ENCODE data around the gene EPHA5. TPM values are rescaled to one million over a fixed set of nuclear protein-coding genes. Genes with fewer than 3 reads are reported as not detected.

EPHA5 gene
- total RNA-seq, 1 experiment from 2014 or later, result 1.9 TPM

DNA sequence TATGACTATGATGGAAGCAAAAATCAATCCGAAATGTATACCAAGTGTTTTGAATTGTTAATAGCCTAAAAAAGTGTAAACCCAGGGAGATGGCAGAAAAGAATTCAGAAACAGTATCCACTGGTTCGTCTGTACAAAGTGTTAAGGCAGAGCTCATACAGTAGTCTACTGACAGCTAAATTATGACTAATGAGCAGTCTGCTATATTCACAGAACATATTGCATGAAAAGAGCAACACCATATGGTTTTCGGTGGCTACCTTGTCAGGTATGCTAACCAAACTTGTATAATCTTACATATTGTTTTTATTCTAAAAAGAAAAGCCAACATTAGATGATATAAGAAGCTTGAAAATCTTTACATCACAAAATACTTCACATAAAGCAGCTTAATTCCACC, 18.5 kb downstream of the EPHA5 start:
- ATAC-seq (no peak), DNase-seq (ENCODE audit: low read depth, low spot score) (no peak)
- H3K27me3 ChIP-seq (ENCODE audit: control insufficient read depth, insufficient read depth, low read length), result no peaks in the 10 kb centered on the region
- intact Hi-C loops (cut with micrococcal nuclease; ENCODE audit: unreplicated experiment) (no loop called here), in situ Hi-C loops (cut with HindIII; ENCODE audit: low pct_unique_long_range_greater_than_20kb, low sequenced_read_pairs) (no loop called here)
- H3K27ac ChIP-seq (ENCODE audit: low read length), result no peak overlapping the region
- no peaks in the 10 kb centered on the region for H3K4me1 ChIP-seq (ENCODE audit: control insufficient read depth, insufficient read depth, low read length)
- BruUV-seq (replicated peaks), result no TSS peak
- no peak overlapping the region for H3K4me3 ChIP-seq (ENCODE audit: low read depth in 2 of 2, low read length in 2 of 2)
- CTCF ChIA-PET, result no interaction called here
- POLR2A ChIA-PET, result no interaction called here
- H3K9me3 ChIP-seq (ENCODE audit: control insufficient read depth, insufficient read depth, low read depth, low read length), result no peaks in the 10 kb centered on the region
- TF ChIP-seq POLR2AphosphoS5 (IDR thresholded peaks at IDR 0.05; ENCODE audit: low read depth, low read length) (no peak), TCF7L2 (IDR thresholded peaks at IDR 0.05; ENCODE audit: low read depth, low read length) (no peak), SIN3A (IDR thresholded peaks at IDR 0.05; ENCODE audit: borderline replicate concordance, insufficient read depth, low read depth, low read length) (no peak)
- TF ChIP-seq, protein P1, sequence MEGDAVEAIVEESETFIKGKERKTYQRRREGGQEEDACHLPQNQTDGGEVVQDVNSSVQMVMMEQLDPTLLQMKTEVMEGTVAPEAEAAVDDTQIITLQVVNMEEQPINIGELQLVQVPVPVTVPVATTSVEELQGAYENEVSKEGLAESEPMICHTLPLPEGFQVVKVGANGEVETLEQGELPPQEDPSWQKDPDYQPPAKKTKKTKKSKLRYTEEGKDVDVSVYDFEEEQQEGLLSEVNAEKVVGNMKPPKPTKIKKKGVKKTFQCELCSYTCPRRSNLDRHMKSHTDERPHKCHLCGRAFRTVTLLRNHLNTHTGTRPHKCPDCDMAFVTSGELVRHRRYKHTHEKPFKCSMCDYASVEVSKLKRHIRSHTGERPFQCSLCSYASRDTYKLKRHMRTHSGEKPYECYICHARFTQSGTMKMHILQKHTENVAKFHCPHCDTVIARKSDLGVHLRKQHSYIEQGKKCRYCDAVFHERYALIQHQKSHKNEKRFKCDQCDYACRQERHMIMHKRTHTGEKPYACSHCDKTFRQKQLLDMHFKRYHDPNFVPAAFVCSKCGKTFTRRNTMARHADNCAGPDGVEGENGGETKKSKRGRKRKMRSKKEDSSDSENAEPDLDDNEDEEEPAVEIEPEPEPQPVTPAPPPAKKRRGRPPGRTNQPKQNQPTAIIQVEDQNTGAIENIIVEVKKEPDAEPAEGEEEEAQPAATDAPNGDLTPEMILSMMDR (IDR thresholded peaks at IDR 0.05), result no peak
- TF ChIP-seq, protein P2, sequence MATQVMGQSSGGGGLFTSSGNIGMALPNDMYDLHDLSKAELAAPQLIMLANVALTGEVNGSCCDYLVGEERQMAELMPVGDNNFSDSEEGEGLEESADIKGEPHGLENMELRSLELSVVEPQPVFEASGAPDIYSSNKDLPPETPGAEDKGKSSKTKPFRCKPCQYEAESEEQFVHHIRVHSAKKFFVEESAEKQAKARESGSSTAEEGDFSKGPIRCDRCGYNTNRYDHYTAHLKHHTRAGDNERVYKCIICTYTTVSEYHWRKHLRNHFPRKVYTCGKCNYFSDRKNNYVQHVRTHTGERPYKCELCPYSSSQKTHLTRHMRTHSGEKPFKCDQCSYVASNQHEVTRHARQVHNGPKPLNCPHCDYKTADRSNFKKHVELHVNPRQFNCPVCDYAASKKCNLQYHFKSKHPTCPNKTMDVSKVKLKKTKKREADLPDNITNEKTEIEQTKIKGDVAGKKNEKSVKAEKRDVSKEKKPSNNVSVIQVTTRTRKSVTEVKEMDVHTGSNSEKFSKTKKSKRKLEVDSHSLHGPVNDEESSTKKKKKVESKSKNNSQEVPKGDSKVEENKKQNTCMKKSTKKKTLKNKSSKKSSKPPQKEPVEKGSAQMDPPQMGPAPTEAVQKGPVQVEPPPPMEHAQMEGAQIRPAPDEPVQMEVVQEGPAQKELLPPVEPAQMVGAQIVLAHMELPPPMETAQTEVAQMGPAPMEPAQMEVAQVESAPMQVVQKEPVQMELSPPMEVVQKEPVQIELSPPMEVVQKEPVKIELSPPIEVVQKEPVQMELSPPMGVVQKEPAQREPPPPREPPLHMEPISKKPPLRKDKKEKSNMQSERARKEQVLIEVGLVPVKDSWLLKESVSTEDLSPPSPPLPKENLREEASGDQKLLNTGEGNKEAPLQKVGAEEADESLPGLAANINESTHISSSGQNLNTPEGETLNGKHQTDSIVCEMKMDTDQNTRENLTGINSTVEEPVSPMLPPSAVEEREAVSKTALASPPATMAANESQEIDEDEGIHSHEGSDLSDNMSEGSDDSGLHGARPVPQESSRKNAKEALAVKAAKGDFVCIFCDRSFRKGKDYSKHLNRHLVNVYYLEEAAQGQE (IDR thresholded peaks at IDR 0.05; ENCODE audit: insufficient read depth in 1 of 2, low read depth in 2 of 2, low read length in 1 of 2), result no peak
- no peaks in the 10 kb centered on the region for H3K36me3 ChIP-seq (ENCODE audit: control insufficient read depth, insufficient read depth, low read length)

DNA sequence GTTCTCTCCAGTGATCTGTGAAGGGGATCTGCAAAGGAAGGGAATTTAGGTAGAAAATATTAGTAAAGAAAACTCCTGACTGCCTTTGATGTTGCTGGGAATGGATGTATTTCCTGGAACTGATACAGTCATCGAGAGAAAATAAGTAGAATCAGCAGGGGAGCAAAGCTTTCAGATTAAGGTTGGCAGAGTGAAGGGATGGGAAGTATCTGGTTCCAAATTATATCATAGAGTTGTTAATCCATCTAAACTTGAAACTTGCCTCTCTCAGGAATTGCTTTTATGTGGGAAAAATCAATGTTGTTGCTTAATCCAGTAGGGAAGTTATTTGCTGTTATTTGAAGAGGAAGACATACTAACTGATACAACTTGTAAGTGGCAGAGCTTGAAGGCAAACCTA, 19.3 kb downstream of the EPHA5 start:
- H3K27ac ChIP-seq (ENCODE audit: low read length), result no peak overlapping the region
- H3K4me3 ChIP-seq (ENCODE audit: low read depth in 2 of 2, low read length in 2 of 2), result no peak overlapping the region
- intact Hi-C loops (cut with micrococcal nuclease; ENCODE audit: unreplicated experiment) (no loop called here), in situ Hi-C loops (cut with HindIII; ENCODE audit: low pct_unique_long_range_greater_than_20kb, low sequenced_read_pairs) (no loop called here)
- H3K4me1 ChIP-seq (ENCODE audit: control insufficient read depth, insufficient read depth, low read length), result no peaks in the 10 kb centered on the region
- no peaks in the 10 kb centered on the region for H3K9me3 ChIP-seq (ENCODE audit: control insufficient read depth, insufficient read depth, low read depth, low read length)
- ATAC-seq, result no peak
- ChIA-PET POLR2A (no interaction called here), CTCF (no interaction called here)
- no peaks in the 10 kb centered on the region for H3K36me3 ChIP-seq (ENCODE audit: control insufficient read depth, insufficient read depth, low read length)
- TF ChIP-seq, protein P2 (IDR thresholded peaks at IDR 0.05; ENCODE audit: insufficient read depth in 1 of 2, low read depth in 2 of 2, low read length in 1 of 2), result no peak
- TF ChIP-seq SIN3A (IDR thresholded peaks at IDR 0.05; ENCODE audit: borderline replicate concordance, insufficient read depth, low read depth, low read length) (no peak), POLR2AphosphoS5 (IDR thresholded peaks at IDR 0.05; ENCODE audit: low read depth, low read length) (no peak), TCF7L2 (IDR thresholded peaks at IDR 0.05; ENCODE audit: low read depth, low read length) (no peak)
- TF ChIP-seq, protein P1 (IDR thresholded peaks at IDR 0.05), result no peak
- BruUV-seq (replicated peaks), result no TSS peak
- DNase-seq (ENCODE audit: low read depth, low spot score), result no peak
- no peaks in the 10 kb centered on the region for H3K27me3 ChIP-seq (ENCODE audit: control insufficient read depth, insufficient read depth, low read length)
